Panc1 (cell line): Measurements from ENCODE around the gene PTGIS. TPM values are rescaled to one million over a fixed set of nuclear protein-coding genes. Genes with fewer than 3 reads are reported as not detected.

ENCODE experiments used
- ATAC-seq: fragments of 200-7000 bp; cut with Tn5 transposase; 2 replicates; pipeline ENCODE4 v1.9.1; 2020; ENCODE audit warnings: mild to moderate bottlenecking, moderate library complexity
- BruUV-seq: library from RNA; stranded (reverse); fragments of 400-500 nt; replicated peaks from 2 replicates; lab custom pipeline; 2021; lab: Mats Ljungman, UMichigan
- CTCF ChIA-PET: fragments of 300-600 bp; sonication (Branson Sonifier 250); formaldehyde crosslinking; loops from one replicate; lab custom pipeline; 2022; ENCODE audit warnings: antibody characterized with exemption; lab: Charles Lee
- POLR2A ChIA-PET: fragments of 300-600 bp; sonication (Branson Sonifier 250); formaldehyde crosslinking; loops from one replicate; lab custom pipeline; 2022; ENCODE audit warnings: antibody characterized with exemption; lab: Charles Lee
- DNase-seq: peaks from one replicate; pipeline ENCODE4 v3.0.0-alpha.2; 2010; ENCODE audit warnings: low read depth, low spot score
- H3K27ac ChIP-seq: 2 replicates; pipeline ENCODE4 v1.5.1; 2011; ENCODE audit warnings: mild to moderate bottlenecking, low read length, inconsistent platforms
- H3K27me3 ChIP-seq: fragments of 200-500 bp; sonication (Bioruptor generic); 2 replicates; pipeline ENCODE4 v1.6.0; 2014; ENCODE audit warnings: low read length, inconsistent platforms; ENCODE audit not compliant: control insufficient read depth, insufficient read depth
- H3K36me3 ChIP-seq: fragments of 200-500 bp; sonication (Bioruptor generic); 2 replicates; pipeline ENCODE4 v1.5.1; 2014; ENCODE audit warnings: inconsistent platforms, mild to moderate bottlenecking, low read length, moderate library complexity; ENCODE audit not compliant: control insufficient read depth, insufficient read depth
- H3K4me1 ChIP-seq: 2 replicates; pipeline ENCODE4 v1.5.1; 2011; ENCODE audit warnings: inconsistent platforms, mild to moderate bottlenecking, low read length, moderate library complexity; ENCODE audit not compliant: control insufficient read depth, insufficient read depth
- H3K4me3 ChIP-seq, 2 experiments: 2 replicates each; pipeline ENCODE4 v1.5.1; 2011 to 2012; ENCODE audit warnings: low read depth in 2 of 2, low read length in 2 of 2, mild to moderate bottlenecking in 2 of 2, inconsistent platforms in 1 of 2, moderate library complexity in 1 of 2
- H3K9me3 ChIP-seq: fragments of 200-500 bp; sonication (Bioruptor generic); 2 replicates; pipeline ENCODE4 v1.5.1; 2014; ENCODE audit warnings: low read depth, mild to moderate bottlenecking, inconsistent platforms, low read length, moderate library complexity; ENCODE audit not compliant: control insufficient read depth, insufficient read depth
- POLR2AphosphoS5 ChIP-seq: IDR thresholded peaks from 2 replicates; pipeline ENCODE4 v1.6.1; 2012; ENCODE audit warnings: mild to moderate bottlenecking, low read depth, low read length, moderate library complexity
- SIN3A ChIP-seq: IDR thresholded peaks from 2 replicates; pipeline ENCODE4 v1.6.1; 2012; ENCODE audit warnings: low read depth, mild to moderate bottlenecking, low read length, moderate library complexity, borderline replicate concordance; ENCODE audit not compliant: insufficient read depth
- TCF7L2 ChIP-seq: IDR thresholded peaks from 2 replicates; pipeline ENCODE4 v1.6.1; 2011; ENCODE audit warnings: mild to moderate bottlenecking, low read depth, low read length, inconsistent platforms
- in situ Hi-C: cut with HindIII; loops from 2 replicates; pipeline ENCODE4 v1.10.0; 2016; ENCODE audit warnings: low sequenced_read_pairs, low pct_unique_long_range_greater_than_20kb
- intact Hi-C: fragments of 100-400 bp; cut with micrococcal nuclease; formaldehyde crosslinking; loops from one replicate; pipeline ENCODE4 v1.10.0; 2022; ENCODE audit not compliant: unreplicated experiment
- total RNA-seq: library from RNA; stranded (reverse); gene quantifications from one replicate; pipeline ENCODE4 v1.2.1, GENCODE V29; 2021; ENCODE audit not compliant: unreplicated experiment
- TF ChIP-seq, protein P1 (sequence below), 2 experiments: IDR thresholded peaks; 2 replicates each; pipeline ENCODE4 v1.6.1; 2011 to 2012; ENCODE audit warnings: low read depth in 2 of 2, control low read depth in 1 of 2, low read length in 1 of 2, mild to moderate bottlenecking in 1 of 2, moderate library complexity in 1 of 2; ENCODE audit not compliant: insufficient read depth in 1 of 2
- TF ChIP-seq, protein P2 (sequence below): fragments of 450-650 bp; IDR thresholded peaks from 2 replicates; pipeline ENCODE4 v1.5.1; 2017; ENCODE audit warnings: mild to moderate bottlenecking

PTGIS gene
- total RNA-seq, 1 experiment from 2014 or later, result 4.4 TPM

DNA sequence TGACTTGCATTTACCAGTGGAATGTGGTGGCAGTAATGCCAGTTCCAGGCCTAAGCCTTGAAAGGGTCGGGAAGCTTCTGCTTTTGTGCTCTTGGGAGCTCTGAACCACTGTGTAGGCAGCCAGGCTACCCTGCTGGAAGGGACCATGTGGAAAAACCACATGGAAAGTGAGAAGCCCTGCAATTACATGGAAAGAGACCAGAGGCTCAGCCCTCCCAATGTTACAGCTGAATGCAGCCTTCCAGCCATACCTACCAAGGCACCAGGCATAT lies 70.6 kb downstream of the PTGIS start:
- DNase-seq (no peak), ATAC-seq (no peak)
- H3K4me1 ChIP-seq, result no peaks in the 10 kb centered on the region
- POLR2A ChIA-PET, result interaction anchor here (0.7 kb wide), 1 partner anchor 12 kb away, joined by 3 read pairs; no protein-coding TSS in a partner anchor
- CTCF ChIA-PET, result interaction anchor here (0.6 kb wide), 2 partner anchors 9 to 235 kb away, joined by 5 to 10 read pairs; no protein-coding TSS in a partner anchor
- intact Hi-C loops, result no loop called here
- in situ Hi-C loops, result no loop called here
- H3K36me3 ChIP-seq, result no peaks in the 10 kb centered on the region
- H3K4me3 ChIP-seq, result no peak overlapping the region
- no peaks in the 10 kb centered on the region for H3K27me3 ChIP-seq
- H3K27ac ChIP-seq, result no peak overlapping the region
- no TSS peak for BruUV-seq
- no peaks in the 10 kb centered on the region for H3K9me3 ChIP-seq
- no peak for TF ChIP-seq SIN3A

DNA sequence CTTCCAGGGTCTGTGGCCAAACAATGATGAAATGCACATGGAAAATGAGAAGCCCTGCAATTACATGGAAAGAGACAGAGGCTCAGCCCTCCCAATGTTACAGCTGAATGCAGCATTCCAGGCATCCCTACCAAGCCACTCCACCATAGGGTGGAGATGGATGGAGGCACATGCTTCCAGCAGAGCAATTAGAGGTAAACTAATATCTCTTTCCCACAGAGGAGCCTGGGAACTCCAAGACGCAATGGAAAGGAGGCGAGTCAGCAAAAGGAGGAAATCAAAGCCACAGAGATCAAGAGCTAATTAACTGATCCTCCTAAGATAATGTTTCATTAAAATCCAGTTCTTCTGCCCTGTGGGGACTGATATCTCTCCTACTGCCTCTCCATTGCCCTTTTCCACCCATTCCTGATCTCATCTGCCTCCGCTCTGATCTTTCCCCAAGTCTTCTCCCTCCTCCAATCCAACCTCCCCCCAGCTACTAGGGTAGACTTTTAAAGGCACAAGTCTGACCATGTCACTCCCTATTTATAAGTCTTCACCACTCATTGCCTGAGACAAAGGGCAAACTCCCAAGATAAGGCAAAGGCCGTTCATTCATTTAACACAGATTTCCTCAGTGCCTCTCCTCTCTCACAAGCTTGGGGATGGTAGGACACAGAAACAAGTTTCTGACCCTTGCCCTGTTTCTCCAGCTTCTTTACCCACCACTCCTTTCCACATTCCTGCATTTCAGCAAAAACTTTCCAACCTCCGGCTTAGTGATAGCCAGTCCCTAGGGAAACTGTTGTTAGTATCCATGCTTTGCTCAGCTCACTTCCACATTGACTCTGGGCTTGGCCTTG lies 71.2 kb downstream of the PTGIS start:
- DNase-seq, result no peak
- Histone ChIP-seq H3K4me1 (no peaks in the 10 kb centered on the region), H3K27ac (no peak overlapping the region), H3K9me3 (no peaks in the 10 kb centered on the region), H3K36me3 (no peaks in the 10 kb centered on the region), H3K4me3 (no peak overlapping the region), H3K27me3 (no peaks in the 10 kb centered on the region)
- ChIA-PET CTCF (interaction anchor here (0.6 kb wide), 2 partner anchors 8 to 234 kb away, joined by 5 to 10 read pairs; no protein-coding TSS in a partner anchor), POLR2A (interaction anchor here (0.7 kb wide), 1 partner anchor 12 kb away, joined by 3 read pairs; no protein-coding TSS in a partner anchor)
- TF ChIP-seq SIN3A (no peak), POLR2AphosphoS5 (no peak), TCF7L2 (no peak)
- TF ChIP-seq, protein P1, sequence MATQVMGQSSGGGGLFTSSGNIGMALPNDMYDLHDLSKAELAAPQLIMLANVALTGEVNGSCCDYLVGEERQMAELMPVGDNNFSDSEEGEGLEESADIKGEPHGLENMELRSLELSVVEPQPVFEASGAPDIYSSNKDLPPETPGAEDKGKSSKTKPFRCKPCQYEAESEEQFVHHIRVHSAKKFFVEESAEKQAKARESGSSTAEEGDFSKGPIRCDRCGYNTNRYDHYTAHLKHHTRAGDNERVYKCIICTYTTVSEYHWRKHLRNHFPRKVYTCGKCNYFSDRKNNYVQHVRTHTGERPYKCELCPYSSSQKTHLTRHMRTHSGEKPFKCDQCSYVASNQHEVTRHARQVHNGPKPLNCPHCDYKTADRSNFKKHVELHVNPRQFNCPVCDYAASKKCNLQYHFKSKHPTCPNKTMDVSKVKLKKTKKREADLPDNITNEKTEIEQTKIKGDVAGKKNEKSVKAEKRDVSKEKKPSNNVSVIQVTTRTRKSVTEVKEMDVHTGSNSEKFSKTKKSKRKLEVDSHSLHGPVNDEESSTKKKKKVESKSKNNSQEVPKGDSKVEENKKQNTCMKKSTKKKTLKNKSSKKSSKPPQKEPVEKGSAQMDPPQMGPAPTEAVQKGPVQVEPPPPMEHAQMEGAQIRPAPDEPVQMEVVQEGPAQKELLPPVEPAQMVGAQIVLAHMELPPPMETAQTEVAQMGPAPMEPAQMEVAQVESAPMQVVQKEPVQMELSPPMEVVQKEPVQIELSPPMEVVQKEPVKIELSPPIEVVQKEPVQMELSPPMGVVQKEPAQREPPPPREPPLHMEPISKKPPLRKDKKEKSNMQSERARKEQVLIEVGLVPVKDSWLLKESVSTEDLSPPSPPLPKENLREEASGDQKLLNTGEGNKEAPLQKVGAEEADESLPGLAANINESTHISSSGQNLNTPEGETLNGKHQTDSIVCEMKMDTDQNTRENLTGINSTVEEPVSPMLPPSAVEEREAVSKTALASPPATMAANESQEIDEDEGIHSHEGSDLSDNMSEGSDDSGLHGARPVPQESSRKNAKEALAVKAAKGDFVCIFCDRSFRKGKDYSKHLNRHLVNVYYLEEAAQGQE (IDR thresholded peaks at IDR 0.05; ENCODE audit: insufficient read depth in 1 of 2, low read depth in 2 of 2, low read length in 1 of 2), result no peak
- TF ChIP-seq, protein P2, sequence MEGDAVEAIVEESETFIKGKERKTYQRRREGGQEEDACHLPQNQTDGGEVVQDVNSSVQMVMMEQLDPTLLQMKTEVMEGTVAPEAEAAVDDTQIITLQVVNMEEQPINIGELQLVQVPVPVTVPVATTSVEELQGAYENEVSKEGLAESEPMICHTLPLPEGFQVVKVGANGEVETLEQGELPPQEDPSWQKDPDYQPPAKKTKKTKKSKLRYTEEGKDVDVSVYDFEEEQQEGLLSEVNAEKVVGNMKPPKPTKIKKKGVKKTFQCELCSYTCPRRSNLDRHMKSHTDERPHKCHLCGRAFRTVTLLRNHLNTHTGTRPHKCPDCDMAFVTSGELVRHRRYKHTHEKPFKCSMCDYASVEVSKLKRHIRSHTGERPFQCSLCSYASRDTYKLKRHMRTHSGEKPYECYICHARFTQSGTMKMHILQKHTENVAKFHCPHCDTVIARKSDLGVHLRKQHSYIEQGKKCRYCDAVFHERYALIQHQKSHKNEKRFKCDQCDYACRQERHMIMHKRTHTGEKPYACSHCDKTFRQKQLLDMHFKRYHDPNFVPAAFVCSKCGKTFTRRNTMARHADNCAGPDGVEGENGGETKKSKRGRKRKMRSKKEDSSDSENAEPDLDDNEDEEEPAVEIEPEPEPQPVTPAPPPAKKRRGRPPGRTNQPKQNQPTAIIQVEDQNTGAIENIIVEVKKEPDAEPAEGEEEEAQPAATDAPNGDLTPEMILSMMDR, result no peak
- intact Hi-C loops, result no loop called here
- no TSS peak for BruUV-seq
- in situ Hi-C loops, result no loop called here
- ATAC-seq, result no peak

DNA sequence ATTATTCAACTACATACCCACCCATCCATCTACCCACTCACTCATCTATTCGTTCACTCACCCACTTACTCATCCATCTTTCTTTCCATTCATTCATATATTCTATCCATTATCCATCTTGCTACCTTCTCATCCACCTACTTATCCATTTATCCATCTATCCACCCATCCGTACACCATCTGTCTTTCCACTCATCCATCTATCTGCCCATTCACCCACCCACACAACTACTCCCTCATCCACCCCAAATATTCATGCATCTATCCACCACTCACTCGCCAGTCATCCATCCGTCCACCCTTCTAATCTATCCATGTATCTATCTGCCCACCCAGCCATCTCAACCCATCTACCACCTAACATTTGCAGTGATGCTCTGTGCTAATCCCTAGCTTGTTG lies 71.9 kb downstream of the PTGIS start:
- no peaks in the 10 kb centered on the region for H3K9me3 ChIP-seq
- ATAC-seq, result no peak
- in situ Hi-C loops, result no loop called here
- H3K4me1 ChIP-seq, result no peaks in the 10 kb centered on the region
- POLR2A ChIA-PET, result no interaction called here
- H3K36me3 ChIP-seq, result no peaks in the 10 kb centered on the region
- TF ChIP-seq TCF7L2, result no peak
- TF ChIP-seq, protein P1 (IDR thresholded peaks at IDR 0.05; ENCODE audit: insufficient read depth in 1 of 2, low read depth in 2 of 2, low read length in 1 of 2), result no peak
- TF ChIP-seq POLR2AphosphoS5, result no peak
- TF ChIP-seq SIN3A, result no peak
- TF ChIP-seq, protein P2, result no peak
- intact Hi-C loops, result no loop called here
- CTCF ChIA-PET, result no interaction called here
- H3K27me3 ChIP-seq, result no peaks in the 10 kb centered on the region
- no peak overlapping the region for H3K4me3 ChIP-seq
- BruUV-seq, result no TSS peak
- no peak for DNase-seq
- H3K27ac ChIP-seq, result no peak overlapping the region
